Muscle of leg (tissue), 16 donors: ENCODE measurements around the gene SLC9A2. TPM values are rescaled to one million over a fixed set of nuclear protein-coding genes. Genes with fewer than 3 reads are reported as not detected.

Experiments used
- DNase-seq: peaks from one replicate; pipeline ENCODE4 v3.0.0; 2013
- H3K27ac ChIP-seq: one replicate; pipeline ENCODE4 v1.5.1; 2013; ENCODE audit warnings: mild to moderate bottlenecking, low read length, control low read depth
- H3K27me3 ChIP-seq: one replicate; pipeline ENCODE4 v1.6.1; 2013; ENCODE audit warnings: low read length; ENCODE audit not compliant: control insufficient read depth, insufficient read depth
- H3K36me3 ChIP-seq: one replicate; pipeline ENCODE4 v1.6.1; 2013; ENCODE audit warnings: low read length; ENCODE audit not compliant: control insufficient read depth, insufficient read depth
- H3K4me1 ChIP-seq: one replicate; pipeline ENCODE4 v1.6.1; 2013; ENCODE audit warnings: low read length; ENCODE audit not compliant: control insufficient read depth, insufficient read depth
- H3K4me3 ChIP-seq: one replicate; pipeline ENCODE4 v1.5.1; 2013; ENCODE audit warnings: low read length, control low read depth
- H3K9me3 ChIP-seq: replicated peaks from 2 replicates; pipeline ENCODE4 v1.6.1; 2013; ENCODE audit warnings: low read depth, low read length; ENCODE audit not compliant: control insufficient read depth
- WGBS: methylation state at CpG from one replicate; pipeline ENCODE4 v1.1.5; 2013; ENCODE audit warnings: missing lambda C conversion rate; ENCODE audit not compliant: insufficient coverage; 5-methylcytosine and 5-hydroxymethylcytosine counted together
- long read RNA-seq, 11 donors: transcript quantifications; one replicate each; lab custom pipeline, GENCODE V29; 2026
- polyA plus RNA-seq, 8 donors: library from polyadenylated mRNA; unstranded; fragments of 120-200 nt; gene quantifications; one replicate each; pipeline versions ENCODE4 v1.2.1 to v1.2.3, GENCODE V29; 2013; ENCODE audit warnings: inconsistent platforms in 1 of 8, low replicate concordance in 1 of 8; ENCODE audit not compliant: insufficient read length in 8 of 8, insufficient read depth in 1 of 8
- total RNA-seq: library from RNA; stranded (reverse); fragments of 120-200 nt; gene quantifications from one replicate; pipeline ENCODE4 v1.2.4, GENCODE V29; 2013

The SLC9A2 gene, protein sequence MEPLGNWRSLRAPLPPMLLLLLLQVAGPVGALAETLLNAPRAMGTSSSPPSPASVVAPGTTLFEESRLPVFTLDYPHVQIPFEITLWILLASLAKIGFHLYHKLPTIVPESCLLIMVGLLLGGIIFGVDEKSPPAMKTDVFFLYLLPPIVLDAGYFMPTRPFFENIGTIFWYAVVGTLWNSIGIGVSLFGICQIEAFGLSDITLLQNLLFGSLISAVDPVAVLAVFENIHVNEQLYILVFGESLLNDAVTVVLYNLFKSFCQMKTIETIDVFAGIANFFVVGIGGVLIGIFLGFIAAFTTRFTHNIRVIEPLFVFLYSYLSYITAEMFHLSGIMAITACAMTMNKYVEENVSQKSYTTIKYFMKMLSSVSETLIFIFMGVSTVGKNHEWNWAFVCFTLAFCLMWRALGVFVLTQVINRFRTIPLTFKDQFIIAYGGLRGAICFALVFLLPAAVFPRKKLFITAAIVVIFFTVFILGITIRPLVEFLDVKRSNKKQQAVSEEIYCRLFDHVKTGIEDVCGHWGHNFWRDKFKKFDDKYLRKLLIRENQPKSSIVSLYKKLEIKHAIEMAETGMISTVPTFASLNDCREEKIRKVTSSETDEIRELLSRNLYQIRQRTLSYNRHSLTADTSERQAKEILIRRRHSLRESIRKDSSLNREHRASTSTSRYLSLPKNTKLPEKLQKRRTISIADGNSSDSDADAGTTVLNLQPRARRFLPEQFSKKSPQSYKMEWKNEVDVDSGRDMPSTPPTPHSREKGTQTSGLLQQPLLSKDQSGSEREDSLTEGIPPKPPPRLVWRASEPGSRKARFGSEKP
- 2.7 TPM for total RNA-seq
- polyA plus RNA-seq: 1 to 10 TPM in 5 of 8 donors, under 1 TPM in 3; 0.34 to 2.9 (median 1.1) TPM
- long read RNA-seq, donor 1: 0 reads
- long read RNA-seq, donor 2: 0 reads
- long read RNA-seq, donor 3: 0 reads
- long read RNA-seq, donor 4: 0 reads
- long read RNA-seq, donor 5: 0 reads
- long read RNA-seq, donor 6, full-length matches to known transcripts: 1 of 1 reads
- long read RNA-seq, donor 6, partial matches to known transcripts: 0 of 1 reads
- long read RNA-seq, donor 6, other reads (novel, unspliced or antisense): 0 of 1 reads
- long read RNA-seq, donor 7: 0 reads
- long read RNA-seq, donor 8, full-length matches to known transcripts: 1 of 1 reads
- long read RNA-seq, donor 8, partial matches to known transcripts: 0 of 1 reads
- long read RNA-seq, donor 8, other reads (novel, unspliced or antisense): 0 of 1 reads
- long read RNA-seq, donor 9: 0 reads
- long read RNA-seq, donor 10: 0 reads
- long read RNA-seq, donor 11: 0 reads

DNA sequence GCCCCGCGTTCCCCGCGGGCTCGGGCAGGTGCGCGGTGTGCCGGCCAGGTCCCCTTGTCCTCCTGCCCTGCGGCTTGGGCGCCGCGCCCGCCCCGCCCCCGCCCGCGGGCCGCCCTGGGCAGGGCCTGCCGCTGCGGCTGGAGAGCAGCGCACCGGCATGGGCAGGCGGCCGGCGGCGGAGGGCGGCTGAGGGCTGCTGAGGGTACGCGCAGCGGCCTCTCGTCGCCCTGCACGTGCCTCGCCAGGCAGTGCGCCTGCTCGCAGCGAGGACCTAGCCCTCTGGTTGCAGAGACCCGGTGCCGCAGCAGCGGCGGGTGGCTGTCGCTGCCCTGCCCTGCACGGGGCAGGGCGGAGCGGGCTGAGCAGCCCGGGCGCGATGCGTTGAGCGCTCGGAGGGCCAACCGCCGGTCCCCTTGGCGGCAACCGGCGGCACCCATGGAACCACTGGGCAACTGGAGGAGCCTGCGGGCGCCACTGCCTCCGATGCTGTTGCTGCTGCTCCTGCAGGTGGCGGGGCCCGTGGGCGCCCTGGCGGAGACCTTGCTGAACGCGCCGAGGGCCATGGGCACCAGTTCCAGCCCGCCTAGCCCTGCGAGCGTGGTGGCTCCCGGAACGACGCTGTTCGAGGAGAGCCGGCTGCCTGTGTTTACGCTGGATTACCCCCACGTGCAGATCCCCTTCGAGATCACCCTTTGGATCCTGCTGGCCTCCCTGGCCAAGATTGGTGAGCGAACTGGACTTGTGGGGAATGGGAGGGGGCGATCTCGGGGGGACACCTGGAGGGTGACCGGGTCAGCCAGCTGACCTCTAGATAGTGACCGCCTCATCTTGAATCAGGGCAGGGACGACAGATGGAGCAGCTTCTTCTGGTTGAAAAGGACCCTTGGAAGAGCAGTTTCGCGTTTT, at the start of gene SLC9A2:
SLC9A2 (plus strand) TSS at position 140 of the 906 bp plus-strand sequence; CDS start at position 436, 296 bp downstream.
- WGBS: 3% methylated on average over 85 of the region's 85 CpGs
- Histone ChIP-seq H3K27me3 (peaks cover 36% of the 10 kb centered on the region), H3K27ac (no peak within 1 kb of the TSS), H3K4me1 (peaks cover 15% of the 10 kb centered on the region), H3K36me3 (no peaks in the 10 kb centered on the region), H3K9me3 (no peaks in the 10 kb centered on the region), H3K4me3 (peak within 1 kb of the TSS; percentile 38)
- peak; percentile 25 for DNase-seq

DNA sequence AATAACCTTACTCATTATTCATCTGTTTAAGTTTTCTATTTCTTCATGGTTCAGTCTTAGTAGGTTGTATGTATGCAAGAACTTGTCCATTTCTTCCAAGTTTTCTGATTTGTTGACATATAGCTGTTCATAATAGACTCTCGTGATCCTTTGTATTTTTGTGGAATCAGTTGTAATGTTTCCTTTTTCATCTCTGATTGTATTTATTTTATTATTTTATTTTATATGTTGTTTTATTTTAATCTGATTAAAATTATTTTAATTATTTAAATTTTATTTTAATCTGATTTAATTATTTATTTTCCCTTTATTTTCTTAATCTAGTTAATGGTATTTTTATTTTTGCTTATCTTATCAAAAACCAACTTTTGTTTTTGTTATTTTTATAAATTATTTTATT, 43.5 kb upstream of the SLC9A2 start:
- Histone ChIP-seq H3K9me3 (peaks cover 2% of the 10 kb centered on the region), H3K4me3 (no peak overlapping the region), H3K36me3 (no peaks in the 10 kb centered on the region), H3K27me3 (no peaks in the 10 kb centered on the region), H3K27ac (no peak overlapping the region), H3K4me1 (no peaks in the 10 kb centered on the region)
- WGBS: no CpG with 5 or more reads among the region's 1 CpG
- no peak for DNase-seq

DNA sequence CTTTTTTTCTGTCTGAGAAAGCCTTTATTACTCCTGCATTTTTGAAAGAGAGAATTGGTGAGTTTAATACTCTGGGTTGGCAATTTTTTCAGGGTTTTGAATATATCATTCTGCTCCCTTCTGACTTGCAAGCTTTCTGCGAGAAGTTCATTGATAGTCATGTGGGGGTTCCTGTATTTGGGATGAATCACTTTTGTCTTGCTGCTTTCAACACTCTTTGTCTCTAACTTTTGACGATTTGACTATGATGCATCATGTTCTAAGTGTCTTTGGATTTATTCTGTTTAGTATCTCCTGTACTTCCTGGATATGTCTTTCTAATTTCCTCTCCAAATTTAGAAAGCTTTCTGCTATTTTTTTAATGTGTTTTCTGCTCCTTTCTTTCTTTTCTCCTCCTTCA, 41.0 kb upstream of the SLC9A2 start:
- Histone ChIP-seq H3K9me3 (peaks cover 2% of the 10 kb centered on the region), H3K27me3 (no peaks in the 10 kb centered on the region), H3K27ac (no peak overlapping the region), H3K4me1 (no peaks in the 10 kb centered on the region), H3K4me3 (no peak overlapping the region), H3K36me3 (no peaks in the 10 kb centered on the region)
- DNase-seq: no peak
- no CpG with 5 or more reads among the region's 2 CpGs for WGBS

DNA sequence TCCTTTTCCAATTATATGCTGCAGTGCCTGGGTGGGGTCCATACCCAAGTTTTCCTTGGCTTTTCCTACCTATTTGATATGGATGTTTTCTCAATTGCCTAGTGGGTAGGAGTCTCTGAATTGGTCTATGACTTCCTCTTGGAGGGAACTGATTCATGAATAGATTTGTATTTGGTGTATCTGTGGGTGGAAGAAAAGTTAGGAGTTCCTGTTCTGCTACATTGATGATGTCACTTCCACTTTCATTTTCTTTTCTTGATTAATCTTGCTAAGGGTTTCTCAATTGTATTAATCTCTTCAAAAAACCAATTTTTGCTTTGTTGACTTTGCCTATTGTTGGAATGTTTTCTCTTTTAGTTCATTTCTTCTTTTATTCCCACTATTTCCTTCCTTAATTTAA, 37.4 kb upstream of the SLC9A2 start:
- Histone ChIP-seq H3K4me1 (no peaks in the 10 kb centered on the region), H3K27me3 (no peaks in the 10 kb centered on the region), H3K27ac (no peak overlapping the region), H3K9me3 (peaks cover 2% of the 10 kb centered on the region), H3K4me3 (no peak overlapping the region), H3K36me3 (no peaks in the 10 kb centered on the region)
- no peak for DNase-seq

DNA sequence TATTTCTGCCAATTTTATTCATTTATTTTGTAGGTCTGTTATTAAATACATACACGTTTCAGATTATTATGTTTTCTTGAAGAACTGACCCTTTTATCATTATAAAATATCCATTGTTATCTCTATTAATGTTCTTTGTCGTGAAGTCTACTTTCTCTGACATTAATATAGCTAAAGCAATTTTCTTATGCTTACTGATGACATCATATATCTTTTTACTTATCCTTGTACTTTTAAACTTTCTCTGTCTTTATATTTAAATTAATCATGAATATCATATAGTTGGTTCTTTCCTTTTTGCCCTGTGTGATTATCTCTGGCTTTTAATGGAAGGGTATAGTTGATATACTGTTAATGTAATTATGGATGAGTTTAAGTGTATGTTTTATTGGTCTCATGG, 36.5 kb upstream of the SLC9A2 start:
- no peak overlapping the region for H3K27ac ChIP-seq
- WGBS: no CpG with 5 or more reads among the region's 2 CpGs
- H3K4me1 ChIP-seq: no peaks in the 10 kb centered on the region
- no peaks in the 10 kb centered on the region for H3K36me3 ChIP-seq
- no peak for DNase-seq
- no peaks in the 10 kb centered on the region for H3K27me3 ChIP-seq
- no peak overlapping the region for H3K4me3 ChIP-seq
- peaks cover 2% of the 10 kb centered on the region for H3K9me3 ChIP-seq

DNA sequence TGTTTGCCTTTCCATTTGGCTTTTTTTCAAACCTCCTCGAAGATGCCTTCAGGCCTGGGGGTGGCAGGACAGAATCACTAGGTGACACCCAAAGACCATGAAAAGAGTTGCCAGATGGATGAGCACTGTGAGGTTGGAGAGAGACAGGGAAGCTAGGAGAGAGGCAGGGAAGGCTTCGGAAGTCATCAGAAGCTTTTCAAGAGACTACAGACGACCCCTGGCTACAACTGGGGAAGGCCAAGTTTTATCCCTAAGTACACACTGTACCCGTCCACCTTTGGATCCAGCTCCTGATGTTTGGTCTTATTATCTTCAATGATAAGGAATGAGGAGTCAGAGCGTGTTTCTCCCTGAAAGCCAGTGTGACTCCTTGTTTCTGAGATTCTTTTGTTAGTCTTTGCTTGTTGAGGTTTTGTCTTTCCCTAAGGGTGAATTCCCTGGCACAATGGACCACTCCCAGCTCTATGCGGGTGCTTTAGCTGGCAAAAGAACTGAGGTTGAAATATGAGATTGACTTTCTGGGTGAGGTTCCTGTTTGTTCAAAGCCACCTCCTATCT, 33.4 kb upstream of the SLC9A2 start:
- Histone ChIP-seq H3K36me3 (no peaks in the 10 kb centered on the region), H3K9me3 (no peaks in the 10 kb centered on the region), H3K27me3 (no peaks in the 10 kb centered on the region), H3K4me3 (no peak overlapping the region), H3K4me1 (no peaks in the 10 kb centered on the region), H3K27ac (no peak overlapping the region)
- 83% methylated on average over 3 of the region's 6 CpGs for WGBS
- DNase-seq: no peak

DNA sequence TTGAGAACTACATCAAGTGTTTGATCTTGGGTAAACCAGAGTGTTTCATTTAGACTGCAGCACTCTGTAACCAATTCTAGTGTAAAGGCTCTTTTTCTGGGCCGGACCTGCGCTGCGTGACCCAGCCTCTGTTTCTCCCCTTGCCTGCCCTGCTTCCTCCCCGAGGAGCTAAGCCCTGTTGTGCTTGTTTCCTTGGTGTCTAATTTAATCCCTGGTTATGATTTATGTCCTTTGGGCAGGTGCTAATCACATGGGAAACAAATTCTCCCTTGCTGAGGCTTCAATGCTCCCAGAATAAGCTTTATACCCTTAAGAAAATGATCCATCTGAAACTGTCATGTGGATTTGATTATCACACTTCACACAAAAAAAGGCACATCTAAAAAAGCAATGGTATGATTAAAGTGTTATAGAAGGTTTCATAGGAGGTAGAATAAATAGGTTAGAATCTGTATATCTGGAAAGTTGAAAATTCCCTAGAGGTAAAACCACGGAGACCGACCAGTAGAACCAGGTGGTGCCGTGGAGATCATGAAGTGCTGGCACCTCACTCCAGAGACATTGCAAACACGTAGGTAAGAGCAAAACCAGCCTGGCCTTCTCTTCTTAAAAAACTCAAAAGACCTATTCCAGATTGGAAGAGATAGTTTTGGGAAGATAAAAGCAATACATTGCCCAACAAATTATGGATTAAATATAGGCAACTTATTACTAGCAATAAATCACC, 31.0 kb upstream of the SLC9A2 start:
- WGBS: no CpG with 5 or more reads among the region's 8 CpGs
- no peak overlapping the region for H3K4me3 ChIP-seq

DNA sequence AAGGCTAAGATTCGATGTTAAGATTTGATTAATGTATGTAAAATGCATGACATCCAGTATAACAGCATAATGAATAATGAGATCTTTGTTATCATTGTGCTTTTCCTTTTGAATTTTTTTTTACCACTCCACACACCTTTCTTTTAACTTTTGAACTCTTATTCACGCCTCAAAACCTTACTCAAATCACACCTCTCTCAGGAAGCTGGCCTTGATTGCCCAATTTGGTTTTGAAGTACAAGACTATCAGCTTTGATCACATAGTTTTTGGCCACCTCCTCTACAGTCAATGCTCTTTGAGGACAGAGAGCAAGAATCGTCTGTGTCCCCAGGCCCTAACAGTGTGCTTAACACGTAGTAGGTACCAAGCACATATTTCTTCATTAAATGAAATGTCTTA, 29.9 kb upstream of the SLC9A2 start:
- WGBS: 20% methylated on average over 1 of the region's 4 CpGs

More for the DNA sequence above, 31.0 kb upstream of the SLC9A2 start:
- Histone ChIP-seq H3K27ac (no peak overlapping the region), H3K4me1 (no peaks in the 10 kb centered on the region), H3K36me3 (no peaks in the 10 kb centered on the region), H3K27me3 (no peaks in the 10 kb centered on the region), H3K9me3 (no peaks in the 10 kb centered on the region)
- DNase-seq: peak; percentile 14

More for the DNA sequence above, 29.9 kb upstream of the SLC9A2 start:
- no peaks in the 10 kb centered on the region for H3K27me3 ChIP-seq
- no peak for DNase-seq
- H3K36me3 ChIP-seq: no peaks in the 10 kb centered on the region
- no peak overlapping the region for H3K27ac ChIP-seq
- H3K9me3 ChIP-seq: no peaks in the 10 kb centered on the region
- no peaks in the 10 kb centered on the region for H3K4me1 ChIP-seq
- H3K4me3 ChIP-seq: no peak overlapping the region
